GM23338 (cell line): ENCODE results near the gene SNX5. TPM values are rescaled to one million over a fixed set of nuclear protein-coding genes. Genes with fewer than 3 reads are reported as not detected.
A peak's percentile ranks its signal among the peaks of the same experiment; 100 is the strongest.

Experiments used
- ATAC-seq: fragments of 200-7000 bp; cut with Tn5 transposase; 3 replicates; pipeline ENCODE4 v1.9.1; 2020
- DNase-seq: peaks from one replicate; pipeline ENCODE4 v3.0.0-alpha.2; 2015; ENCODE audit warnings: low spot score
- H2AFZ ChIP-seq: fragments of 200-600 bp; sonication (generic); 2 replicates; pipeline ENCODE4 v1.8.0; 2016; ENCODE audit warnings: antibody characterized with exemption, mild to moderate bottlenecking, moderate library complexity
- H3F3A ChIP-seq: fragments of 200-600 bp; sonication (generic); replicated peaks from 2 replicates; pipeline ENCODE4 v1.8.0; 2017; ENCODE audit warnings: antibody characterized with exemption, mixed run types, low read depth
- H3K27ac ChIP-seq: fragments of 200-600 bp; sonication (generic); 2 replicates; pipeline ENCODE4 v1.6.1; 2016; ENCODE audit warnings: low read depth
- H3K27me3 ChIP-seq: fragments of 200-600 bp; sonication (generic); 2 replicates; pipeline ENCODE4 v1.8.0; 2016; ENCODE audit warnings: mild to moderate bottlenecking, mixed run types, moderate library complexity; ENCODE audit not compliant: insufficient read depth
- H3K36me3 ChIP-seq: fragments of 200-600 bp; sonication (generic); 2 replicates; pipeline ENCODE4 v1.8.0; 2016; ENCODE audit warnings: mild to moderate bottlenecking; ENCODE audit not compliant: insufficient read depth
- H3K4me1 ChIP-seq: fragments of 200-600 bp; sonication (generic); 2 replicates; pipeline ENCODE4 v1.8.0; 2016; ENCODE audit warnings: mild to moderate bottlenecking, moderate library complexity; ENCODE audit not compliant: insufficient read depth
- H3K4me2 ChIP-seq: fragments of 200-600 bp; sonication (generic); 2 replicates; pipeline ENCODE4 v1.7.1; 2017; ENCODE audit warnings: mixed run types
- H3K4me3 ChIP-seq: fragments of 200-600 bp; sonication (generic); 2 replicates; pipeline ENCODE4 v1.6.1; 2016; ENCODE audit warnings: mixed run types
- H3K79me2 ChIP-seq: fragments of 200-600 bp; sonication (generic); replicated peaks from 2 replicates; pipeline ENCODE4 v1.8.0; 2017; ENCODE audit warnings: mild to moderate bottlenecking; ENCODE audit not compliant: insufficient read depth
- H3K9me2 ChIP-seq: fragments of 200-600 bp; sonication (generic); 2 replicates; pipeline ENCODE4 v1.8.0; 2017; ENCODE audit not compliant: insufficient read depth
- H4K20me1 ChIP-seq: fragments of 200-600 bp; sonication (generic); replicated peaks from 2 replicates; pipeline ENCODE4 v1.8.0; 2017; ENCODE audit warnings: mild to moderate bottlenecking; ENCODE audit not compliant: insufficient read depth
- H3K27ac Mint-ChIP-seq: 2 replicates; pipeline ENCODE4 v1.8.0; 2020; ENCODE audit warnings: inconsistent platforms, mild to moderate bottlenecking, moderate library complexity, mixed read lengths
- H3K27me3 Mint-ChIP-seq: 3 replicates; pipeline ENCODE4 v1.8.0; 2022; ENCODE audit warnings: low read depth, mild to moderate bottlenecking, moderate library complexity, mixed read lengths, inconsistent platforms; ENCODE audit not compliant: insufficient read depth, poor library complexity
- H3K36me3 Mint-ChIP-seq: 3 replicates; pipeline ENCODE4 v1.8.0; 2021; ENCODE audit warnings: low read depth, mild to moderate bottlenecking, inconsistent platforms, moderate library complexity, mixed read lengths
- H3K4me1 Mint-ChIP-seq: 3 replicates; pipeline ENCODE4 v1.8.0; 2020; ENCODE audit warnings: mild to moderate bottlenecking, inconsistent platforms, mixed read lengths
- H3K4me3 Mint-ChIP-seq: 3 replicates; pipeline ENCODE4 v1.8.0; 2021; ENCODE audit warnings: moderate library complexity, mild to moderate bottlenecking, inconsistent platforms, mixed read lengths
- H3K9me3 Mint-ChIP-seq: 3 replicates; pipeline ENCODE4 v1.8.0; 2020; ENCODE audit warnings: moderate library complexity, mild to moderate bottlenecking, inconsistent platforms, mixed read lengths
- CREB1 ChIP-seq: fragments of 250-450 bp; sonication (Bioruptor Pico); IDR thresholded peaks from 2 replicates; pipeline ENCODE4 v1.5.0; 2020; ENCODE audit warnings: low read depth, mild to moderate bottlenecking, moderate library complexity
- JUNB ChIP-seq: IDR thresholded peaks from one replicate; pipeline ENCODE4 v1.6.1; 2016; ENCODE audit warnings: antibody characterized with exemption; ENCODE audit not compliant: unreplicated experiment
- POLR2AphosphoS5 ChIP-seq: IDR thresholded peaks from 2 replicates; pipeline ENCODE4 v1.6.1; 2016; ENCODE audit warnings: antibody characterized with exemption, low read depth
- ZNF114 ChIP-seq: fragments of 250-450 bp; sonication (Bioruptor Pico); IDR thresholded peaks from 2 replicates; pipeline ENCODE4 v1.5.0; 2020; ENCODE audit warnings: mild to moderate bottlenecking, moderate library complexity
- ZNF331 ChIP-seq: fragments of 250-450 bp; sonication (Bioruptor Pico); IDR thresholded peaks from 2 replicates; pipeline ENCODE4 v1.5.0; 2020; ENCODE audit warnings: low read depth, mild to moderate bottlenecking, moderate library complexity
- polyA plus RNA-seq: library from polyadenylated mRNA; unstranded; fragments of >200 nt; fragmentation: Nextera tagmentation; extraction: Ambion mirVana; gene quantifications from 2 replicates; pipeline ENCODE4 v1.2.1, GENCODE V29; 2016
- total RNA-seq: library from RNA; depleted of rRNA; stranded (reverse); fragments of >200 nt; shearing (Covaris generic); gene quantifications from 2 replicates; pipeline ENCODE4 v1.2.3, GENCODE V29; 2014
- TF ChIP-seq, protein P1 (sequence below): fragments of 250-450 bp; sonication (Bioruptor Pico); IDR thresholded peaks from 2 replicates; pipeline ENCODE4 v1.5.0; 2020; ENCODE audit warnings: mild to moderate bottlenecking, moderate library complexity
- TF ChIP-seq, protein P2 (sequence below), 2 experiments: fragments of 200-600 bp in 1 of 2; sonication (generic) in 1 of 2; conservative IDR thresholded peaks; 2 replicates each; pipeline versions ENCODE4 v1.5.1 to v1.6.1; 2016 to 2017; ENCODE audit warnings: antibody characterized with exemption in 2 of 2, low read depth in 2 of 2, mild to moderate bottlenecking in 2 of 2, moderate library complexity in 1 of 2

SNX5 gene
- total and polyA plus RNA-seq, 2 experiments from 2014 or later, result 167 to 287 TPM

DNA sequence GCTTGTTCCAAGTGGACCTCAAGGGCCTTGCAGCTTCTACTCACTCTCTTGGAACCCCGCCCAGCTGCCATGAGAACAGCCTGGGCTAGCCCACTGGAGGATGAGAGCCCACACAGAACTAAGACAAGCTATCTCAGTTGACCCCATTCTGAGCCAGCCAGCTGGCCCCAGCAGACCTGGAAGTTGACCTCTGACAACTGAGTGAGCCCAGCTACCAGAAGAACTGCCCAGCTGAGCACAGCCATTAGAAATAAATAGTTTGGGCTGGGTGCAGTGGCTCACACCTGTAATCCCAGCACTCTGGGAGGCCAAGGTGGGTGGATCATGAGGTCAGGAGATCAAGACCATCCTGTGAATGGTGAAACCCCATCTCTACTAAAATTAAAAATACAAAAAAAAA is 37.1 kb downstream of the SNX5 start:
- Histone ChIP-seq H3K4me2 (no peak overlapping the region), H3K27ac (no peak overlapping the region), H3F3A (no peaks in the 10 kb centered on the region; the same call in 1 of the 2 replicates), H2AFZ (no peak overlapping the region), H4K20me1 (no peaks in the 10 kb centered on the region; the same call in 1 of the 2 replicates), H3K9me2 (peaks cover 5% of the 10 kb centered on the region; the same call in 1 of the 2 replicates), H3K79me2 (no peaks in the 10 kb centered on the region), H3K27me3 (no peaks in the 10 kb centered on the region), H3K4me3 (no peak overlapping the region), H3K36me3 (no peaks in the 10 kb centered on the region), H3K4me1 (peaks cover 18% of the 10 kb centered on the region)
- H3K27ac Mint-ChIP-seq, result no peak overlapping the region
- peaks cover 16% of the 10 kb centered on the region for H3K27me3 Mint-ChIP-seq
- no peak overlapping the region for H3K4me3 Mint-ChIP-seq
- no peak for ATAC-seq
- H3K9me3 Mint-ChIP-seq, result peaks cover 4% of the 10 kb centered on the region
- peaks cover 36% of the 10 kb centered on the region for H3K4me1 Mint-ChIP-seq
- H3K36me3 Mint-ChIP-seq, result peaks cover 4% of the 10 kb centered on the region; the same call in 1 of the 3 replicates
- no peak for TF ChIP-seq JUNB
- peak; percentile 95 for TF ChIP-seq ZNF331
- DNase-seq, result no peak

- TF ChIP-seq, protein P1, sequence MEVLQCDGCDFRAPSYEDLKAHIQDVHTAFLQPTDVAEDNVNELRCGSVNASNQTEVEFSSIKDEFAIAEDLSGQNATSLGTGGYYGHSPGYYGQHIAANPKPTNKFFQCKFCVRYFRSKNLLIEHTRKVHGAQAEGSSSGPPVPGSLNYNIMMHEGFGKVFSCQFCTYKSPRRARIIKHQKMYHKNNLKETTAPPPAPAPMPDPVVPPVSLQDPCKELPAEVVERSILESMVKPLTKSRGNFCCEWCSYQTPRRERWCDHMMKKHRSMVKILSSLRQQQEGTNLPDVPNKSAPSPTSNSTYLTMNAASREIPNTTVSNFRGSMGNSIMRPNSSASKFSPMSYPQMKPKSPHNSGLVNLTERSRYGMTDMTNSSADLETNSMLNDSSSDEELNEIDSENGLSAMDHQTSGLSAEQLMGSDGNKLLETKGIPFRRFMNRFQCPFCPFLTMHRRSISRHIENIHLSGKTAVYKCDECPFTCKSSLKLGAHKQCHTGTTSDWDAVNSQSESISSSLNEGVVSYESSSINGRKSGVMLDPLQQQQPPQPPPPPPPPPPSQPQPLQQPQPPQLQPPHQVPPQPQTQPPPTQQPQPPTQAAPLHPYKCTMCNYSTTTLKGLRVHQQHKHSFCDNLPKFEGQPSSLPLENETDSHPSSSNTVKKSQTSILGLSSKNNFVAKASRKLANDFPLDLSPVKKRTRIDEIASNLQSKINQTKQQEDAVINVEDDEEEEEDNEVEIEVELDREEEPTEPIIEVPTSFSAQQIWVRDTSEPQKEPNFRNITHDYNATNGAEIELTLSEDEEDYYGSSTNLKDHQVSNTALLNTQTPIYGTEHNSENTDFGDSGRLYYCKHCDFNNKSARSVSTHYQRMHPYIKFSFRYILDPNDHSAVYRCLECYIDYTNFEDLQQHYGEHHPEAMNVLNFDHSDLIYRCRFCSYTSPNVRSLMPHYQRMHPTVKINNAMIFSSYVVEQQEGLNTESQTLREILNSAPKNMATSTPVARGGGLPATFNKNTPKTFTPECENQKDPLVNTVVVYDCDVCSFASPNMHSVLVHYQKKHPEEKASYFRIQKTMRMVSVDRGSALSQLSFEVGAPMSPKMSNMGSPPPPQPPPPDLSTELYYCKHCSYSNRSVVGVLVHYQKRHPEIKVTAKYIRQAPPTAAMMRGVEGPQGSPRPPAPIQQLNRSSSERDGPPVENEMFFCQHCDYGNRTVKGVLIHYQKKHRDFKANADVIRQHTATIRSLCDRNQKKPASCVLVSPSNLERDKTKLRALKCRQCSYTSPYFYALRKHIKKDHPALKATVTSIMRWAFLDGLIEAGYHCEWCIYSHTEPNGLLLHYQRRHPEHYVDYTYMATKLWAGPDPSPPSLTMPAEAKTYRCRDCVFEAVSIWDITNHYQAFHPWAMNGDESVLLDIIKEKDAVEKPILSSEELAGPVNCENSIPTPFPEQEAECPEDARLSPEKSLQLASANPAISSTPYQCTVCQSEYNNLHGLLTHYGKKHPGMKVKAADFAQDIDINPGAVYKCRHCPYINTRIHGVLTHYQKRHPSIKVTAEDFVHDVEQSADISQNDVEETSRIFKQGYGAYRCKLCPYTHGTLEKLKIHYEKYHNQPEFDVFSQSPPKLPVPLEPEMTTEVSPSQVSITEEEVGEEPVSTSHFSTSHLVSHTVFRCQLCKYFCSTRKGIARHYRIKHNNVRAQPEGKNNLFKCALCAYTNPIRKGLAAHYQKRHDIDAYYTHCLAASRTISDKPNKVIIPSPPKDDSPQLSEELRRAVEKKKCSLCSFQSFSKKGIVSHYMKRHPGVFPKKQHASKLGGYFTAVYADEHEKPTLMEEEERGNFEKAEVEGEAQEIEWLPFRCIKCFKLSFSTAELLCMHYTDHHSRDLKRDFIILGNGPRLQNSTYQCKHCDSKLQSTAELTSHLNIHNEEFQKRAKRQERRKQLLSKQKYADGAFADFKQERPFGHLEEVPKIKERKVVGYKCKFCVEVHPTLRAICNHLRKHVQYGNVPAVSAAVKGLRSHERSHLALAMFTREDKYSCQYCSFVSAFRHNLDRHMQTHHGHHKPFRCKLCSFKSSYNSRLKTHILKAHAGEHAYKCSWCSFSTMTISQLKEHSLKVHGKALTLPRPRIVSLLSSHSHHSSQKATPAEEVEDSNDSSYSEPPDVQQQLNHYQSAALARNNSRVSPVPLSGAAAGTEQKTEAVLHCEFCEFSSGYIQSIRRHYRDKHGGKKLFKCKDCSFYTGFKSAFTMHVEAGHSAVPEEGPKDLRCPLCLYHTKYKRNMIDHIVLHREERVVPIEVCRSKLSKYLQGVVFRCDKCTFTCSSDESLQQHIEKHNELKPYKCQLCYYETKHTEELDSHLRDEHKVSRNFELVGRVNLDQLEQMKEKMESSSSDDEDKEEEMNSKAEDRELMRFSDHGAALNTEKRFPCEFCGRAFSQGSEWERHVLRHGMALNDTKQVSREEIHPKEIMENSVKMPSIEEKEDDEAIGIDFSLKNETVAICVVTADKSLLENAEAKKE (CRISPR knock-in tag), result no peak
- TF ChIP-seq CREB1 (CRISPR knock-in tag) (no peak), POLR2AphosphoS5 (no peak), ZNF114 (no peak)
- TF ChIP-seq, protein P2, sequence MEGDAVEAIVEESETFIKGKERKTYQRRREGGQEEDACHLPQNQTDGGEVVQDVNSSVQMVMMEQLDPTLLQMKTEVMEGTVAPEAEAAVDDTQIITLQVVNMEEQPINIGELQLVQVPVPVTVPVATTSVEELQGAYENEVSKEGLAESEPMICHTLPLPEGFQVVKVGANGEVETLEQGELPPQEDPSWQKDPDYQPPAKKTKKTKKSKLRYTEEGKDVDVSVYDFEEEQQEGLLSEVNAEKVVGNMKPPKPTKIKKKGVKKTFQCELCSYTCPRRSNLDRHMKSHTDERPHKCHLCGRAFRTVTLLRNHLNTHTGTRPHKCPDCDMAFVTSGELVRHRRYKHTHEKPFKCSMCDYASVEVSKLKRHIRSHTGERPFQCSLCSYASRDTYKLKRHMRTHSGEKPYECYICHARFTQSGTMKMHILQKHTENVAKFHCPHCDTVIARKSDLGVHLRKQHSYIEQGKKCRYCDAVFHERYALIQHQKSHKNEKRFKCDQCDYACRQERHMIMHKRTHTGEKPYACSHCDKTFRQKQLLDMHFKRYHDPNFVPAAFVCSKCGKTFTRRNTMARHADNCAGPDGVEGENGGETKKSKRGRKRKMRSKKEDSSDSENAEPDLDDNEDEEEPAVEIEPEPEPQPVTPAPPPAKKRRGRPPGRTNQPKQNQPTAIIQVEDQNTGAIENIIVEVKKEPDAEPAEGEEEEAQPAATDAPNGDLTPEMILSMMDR (conservative IDR thresholded peaks at IDR 0.05; ENCODE audit: low read depth in 2 of 2), result peak in 1 of 2 experiments; percentile 16; a peak in 1 of 4 replicates
- peaks cover 4% of the 10 kb centered on the region; the same call in 1 of the 3 replicates for H3K36me3 Mint-ChIP-seq
Observed at GRCh38 chr20:17928633-17929311, 39.8 kb downstream of the SNX5 start.

More at GRCh38 chr20:17928633-17929311, 39.8 kb downstream of the SNX5 start:
- H3K27me3 ChIP-seq, result no peaks in the 10 kb centered on the region
- H3F3A ChIP-seq, result no peaks in the 10 kb centered on the region; the same call in 1 of the 2 replicates
- H3K9me2 ChIP-seq, result peaks cover 5% of the 10 kb centered on the region; the same call in 1 of the 2 replicates
- H3K4me1 ChIP-seq, result peaks cover 2% of the 10 kb centered on the region; the same call in 1 of the 2 replicates
- H4K20me1 ChIP-seq, result no peaks in the 10 kb centered on the region
- no peak overlapping the region for H3K27ac Mint-ChIP-seq
- ATAC-seq, result peak; percentile 80
- peaks cover 4% of the 10 kb centered on the region for H3K9me3 Mint-ChIP-seq
- peaks cover 6% of the 10 kb centered on the region for H3K27me3 Mint-ChIP-seq
- H3K4me3 ChIP-seq, result no peak overlapping the region
- no peak overlapping the region for H3K4me3 Mint-ChIP-seq
- H3K36me3 ChIP-seq, result no peaks in the 10 kb centered on the region
- DNase-seq, result peak; percentile 62
- H2AFZ ChIP-seq, result no peak overlapping the region
- peaks cover 13% of the 10 kb centered on the region for H3K4me1 Mint-ChIP-seq
- H3K27ac ChIP-seq, result no peak overlapping the region
- no peak overlapping the region for H3K4me2 ChIP-seq
- H3K79me2 ChIP-seq, result no peaks in the 10 kb centered on the region
